MCF 10A (cell line): ENCODE results near the gene RAB3B. TPM values are rescaled to one million over a fixed set of nuclear protein-coding genes. Genes with fewer than 3 reads are reported as not detected.

Experiments
- BruUV-seq: library from RNA; stranded (reverse); fragments of 400-500 nt; replicated peaks from 2 replicates; lab custom pipeline; 2021; lab: Mats Ljungman, UMichigan
- CTCF ChIA-PET: fragments of 300-600 bp; sonication (Branson Sonifier 250); formaldehyde crosslinking; extraction: SDS; loops from one replicate; lab custom pipeline; 2021; ENCODE audit warnings: antibody characterized with exemption, inconsistent platforms; lab: Yijun Ruan, JAX
- POLR2A ChIA-PET: fragments of 300-600, 350-650 bp; sonication (Branson Sonifier 250); formaldehyde crosslinking; extraction: SDS; loops from one replicate; lab custom pipeline; 2020; ENCODE audit warnings: antibody characterized with exemption, inconsistent platforms; lab: Yijun Ruan, JAX
- DNase-seq: peaks from one replicate; pipeline ENCODE4 v3.0.0-alpha.2; 2018; ENCODE audit not compliant: unreplicated experiment
- H3K27ac Mint-ChIP-seq: one replicate; pipeline ENCODE4 v1.8.0; 2022; ENCODE audit warnings: mild to moderate bottlenecking, low read depth, mixed read lengths; ENCODE audit not compliant: unreplicated experiment
- H3K27me3 Mint-ChIP-seq: one replicate; pipeline ENCODE4 v1.8.0; 2022; ENCODE audit warnings: mixed read lengths; ENCODE audit not compliant: insufficient read depth, unreplicated experiment
- H3K36me3 Mint-ChIP-seq: one replicate; pipeline ENCODE4 v1.8.0; 2022; ENCODE audit warnings: mild to moderate bottlenecking, moderate library complexity, mixed read lengths; ENCODE audit not compliant: insufficient read depth, unreplicated experiment
- H3K4me1 Mint-ChIP-seq: one replicate; pipeline ENCODE4 v1.8.0; 2022; ENCODE audit warnings: mixed read lengths; ENCODE audit not compliant: insufficient read depth, unreplicated experiment
- H3K4me3 Mint-ChIP-seq: one replicate; pipeline ENCODE4 v1.8.0; 2022; ENCODE audit warnings: mild to moderate bottlenecking, moderate library complexity, mixed read lengths; ENCODE audit not compliant: unreplicated experiment
- H3K9me3 Mint-ChIP-seq: one replicate; pipeline ENCODE4 v1.8.0; 2022; ENCODE audit warnings: mixed read lengths; ENCODE audit not compliant: unreplicated experiment
- intact Hi-C: fragments of 100-400 bp; cut with micrococcal nuclease; formaldehyde crosslinking; loops from 2 replicates; pipeline ENCODE4 v1.14.1; 2022
- total RNA-seq: library from RNA; stranded (reverse); gene quantifications from 2 replicates; pipeline ENCODE4 v1.2.3, GENCODE V29; 2022
- TF ChIP-seq, protein P1 (sequence below): fragments of 200-600 bp; IDR thresholded peaks from one replicate; pipeline ENCODE4 v1.8.0; 2022; ENCODE audit warnings: antibody characterized with exemption, mild to moderate bottlenecking; ENCODE audit not compliant: unreplicated experiment

The RAB3B gene
- total RNA-seq, 1 experiment from 2014 or later = 0.05 TPM

DNA sequence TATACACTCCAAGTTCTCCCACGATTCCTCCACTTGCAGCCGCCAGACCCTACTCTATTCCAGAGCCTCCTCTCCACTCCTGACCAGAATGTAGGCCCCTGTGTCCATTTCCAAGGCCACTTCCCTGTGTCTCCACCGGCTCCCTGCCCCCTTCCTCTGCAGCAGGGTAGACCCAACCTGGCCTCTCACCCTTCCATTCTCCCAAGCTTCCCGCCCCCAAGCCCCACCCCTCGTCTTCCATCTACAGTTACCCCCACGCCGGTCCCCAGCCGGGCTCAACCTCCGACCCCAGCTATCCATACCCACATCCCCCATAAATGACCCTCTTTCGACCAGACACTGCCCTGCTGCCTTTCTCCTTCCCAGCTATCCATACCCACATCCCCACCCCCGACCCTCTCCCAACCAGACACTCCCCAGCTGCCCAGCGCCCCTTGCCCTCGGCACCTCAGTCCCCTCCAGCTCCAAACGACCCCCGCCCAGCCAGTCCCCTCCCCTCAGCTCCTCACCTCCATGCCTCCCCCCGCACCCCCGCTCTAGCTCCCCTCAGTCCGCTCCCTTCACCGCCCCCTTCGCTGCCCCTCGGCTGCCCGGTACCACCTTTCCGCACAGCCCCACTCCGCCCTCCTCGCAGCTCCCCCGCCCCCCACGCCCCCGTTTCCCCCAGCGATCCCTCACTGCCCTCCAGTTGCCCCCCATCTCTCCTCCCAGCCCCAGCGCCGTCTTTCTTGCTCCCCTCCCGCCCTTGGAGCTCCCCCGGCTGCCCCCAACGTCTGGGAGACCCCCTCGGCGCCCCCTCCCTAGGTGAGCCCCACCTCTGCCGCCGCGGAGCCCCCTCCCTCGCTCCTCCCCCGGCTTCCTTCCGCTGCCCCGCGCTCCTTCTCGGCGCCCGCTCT, 670 bp downstream of the RAB3B start:
- Mint-ChIP-seq H3K27me3 (peaks cover 49% of the 10 kb centered on the region), H3K4me1 (no peaks in the 10 kb centered on the region), H3K27ac (no peak overlapping the region), H3K9me3 (no peaks in the 10 kb centered on the region), H3K4me3 (no peak overlapping the region), H3K36me3 (no peaks in the 10 kb centered on the region)
- TF ChIP-seq, protein P1, sequence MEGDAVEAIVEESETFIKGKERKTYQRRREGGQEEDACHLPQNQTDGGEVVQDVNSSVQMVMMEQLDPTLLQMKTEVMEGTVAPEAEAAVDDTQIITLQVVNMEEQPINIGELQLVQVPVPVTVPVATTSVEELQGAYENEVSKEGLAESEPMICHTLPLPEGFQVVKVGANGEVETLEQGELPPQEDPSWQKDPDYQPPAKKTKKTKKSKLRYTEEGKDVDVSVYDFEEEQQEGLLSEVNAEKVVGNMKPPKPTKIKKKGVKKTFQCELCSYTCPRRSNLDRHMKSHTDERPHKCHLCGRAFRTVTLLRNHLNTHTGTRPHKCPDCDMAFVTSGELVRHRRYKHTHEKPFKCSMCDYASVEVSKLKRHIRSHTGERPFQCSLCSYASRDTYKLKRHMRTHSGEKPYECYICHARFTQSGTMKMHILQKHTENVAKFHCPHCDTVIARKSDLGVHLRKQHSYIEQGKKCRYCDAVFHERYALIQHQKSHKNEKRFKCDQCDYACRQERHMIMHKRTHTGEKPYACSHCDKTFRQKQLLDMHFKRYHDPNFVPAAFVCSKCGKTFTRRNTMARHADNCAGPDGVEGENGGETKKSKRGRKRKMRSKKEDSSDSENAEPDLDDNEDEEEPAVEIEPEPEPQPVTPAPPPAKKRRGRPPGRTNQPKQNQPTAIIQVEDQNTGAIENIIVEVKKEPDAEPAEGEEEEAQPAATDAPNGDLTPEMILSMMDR = no peak
- BruUV-seq = no TSS peak
- CTCF ChIA-PET = no interaction called here
- no peak for DNase-seq
- intact Hi-C loops = no loop called here
- POLR2A ChIA-PET = no interaction called here

DNA sequence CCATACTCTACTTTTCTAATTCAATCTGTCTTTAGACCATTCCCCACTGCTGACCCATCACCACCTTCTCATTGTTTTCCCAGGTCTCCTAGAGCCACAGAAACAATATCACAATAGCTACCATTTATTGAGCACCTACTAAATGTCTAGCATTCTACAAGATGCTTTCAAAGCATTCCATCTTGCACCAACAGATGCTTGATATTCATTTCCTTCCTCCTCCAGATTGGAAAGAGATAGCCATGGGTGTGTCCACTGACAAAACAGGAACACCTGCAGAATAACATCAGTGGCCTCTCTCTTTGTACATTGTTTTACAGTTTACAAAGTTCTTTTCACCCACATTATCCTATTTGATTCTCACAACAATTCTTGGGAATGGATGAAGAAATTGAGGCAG, 2.2 kb downstream of the RAB3B start:
- CTCF ChIA-PET = interaction anchor here (1.1 kb wide), 1 partner anchor 91 kb away, joined by 4 read pairs; no protein-coding TSS in a partner anchor

DNA sequence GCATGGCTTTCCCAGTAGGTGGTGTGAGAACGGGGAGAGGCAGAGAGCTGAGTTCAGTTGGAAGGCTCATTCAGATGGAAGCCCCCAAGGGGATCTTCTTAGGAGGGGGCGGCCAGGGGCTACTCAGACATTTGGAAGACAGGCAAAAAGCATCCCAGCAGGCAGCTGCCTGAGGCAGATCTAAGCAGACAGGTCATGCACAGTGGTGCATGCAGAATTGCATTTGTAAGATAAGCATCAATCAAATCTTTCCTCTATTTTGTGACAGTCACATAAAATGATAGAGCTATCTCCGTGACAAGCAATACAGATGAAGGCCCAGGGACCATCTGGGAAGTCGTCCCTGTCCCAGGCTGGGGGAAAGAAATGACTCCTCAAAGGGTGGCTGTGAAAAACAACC, 3.8 kb downstream of the RAB3B start:
- CTCF ChIA-PET = interaction anchor here (0.6 kb wide), 1 partner anchor 557 kb away, joined by 4 read pairs; no protein-coding TSS in a partner anchor
- intact Hi-C loops = no loop called here
- no peak for DNase-seq
- TF ChIP-seq, protein P1 = no peak
- no peak overlapping the region for H3K27ac Mint-ChIP-seq
- H3K27me3 Mint-ChIP-seq = peaks cover 35% of the 10 kb centered on the region
- BruUV-seq = no TSS peak
- H3K4me1 Mint-ChIP-seq = no peaks in the 10 kb centered on the region
- H3K36me3 Mint-ChIP-seq = no peaks in the 10 kb centered on the region
- H3K4me3 Mint-ChIP-seq = no peak overlapping the region
- H3K9me3 Mint-ChIP-seq = no peaks in the 10 kb centered on the region
- POLR2A ChIA-PET = no interaction called here

More for the DNA sequence above, 2.2 kb downstream of the RAB3B start:
- BruUV-seq = no TSS peak
- POLR2A ChIA-PET = no interaction called here
- no peaks in the 10 kb centered on the region for H3K4me1 Mint-ChIP-seq
- H3K27ac Mint-ChIP-seq = no peak overlapping the region
- intact Hi-C loops = no loop called here
- H3K4me3 Mint-ChIP-seq = no peak overlapping the region
- TF ChIP-seq, protein P1 = no peak
- no peaks in the 10 kb centered on the region for H3K9me3 Mint-ChIP-seq
- H3K27me3 Mint-ChIP-seq = peaks cover 49% of the 10 kb centered on the region
- DNase-seq = no peak
- no peaks in the 10 kb centered on the region for H3K36me3 Mint-ChIP-seq

DNA sequence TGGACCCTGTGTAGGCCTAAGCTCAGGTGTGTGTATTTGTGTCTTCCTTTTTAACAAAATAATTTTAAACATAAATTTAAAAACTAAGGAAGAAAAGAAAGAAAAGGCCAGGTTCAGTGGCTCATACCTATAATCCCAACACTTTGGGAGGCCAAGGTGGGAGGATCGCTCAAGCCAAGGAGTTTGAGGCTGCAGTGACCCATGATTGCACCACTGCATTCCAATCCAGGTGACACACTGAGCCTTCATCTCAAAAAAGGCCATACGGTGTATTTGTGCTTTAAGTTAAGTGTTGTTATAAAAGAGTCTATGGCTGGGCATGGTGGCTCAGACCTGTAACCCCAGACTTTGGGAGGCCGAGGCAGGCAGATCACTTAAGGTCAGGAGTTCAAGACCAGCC, 8.3 kb downstream of the RAB3B start:
- H3K4me3 Mint-ChIP-seq = no peak overlapping the region
- no peak for DNase-seq
- no peaks in the 10 kb centered on the region for H3K9me3 Mint-ChIP-seq
- TF ChIP-seq, protein P1 = no peak
- no peaks in the 10 kb centered on the region for H3K4me1 Mint-ChIP-seq
- BruUV-seq = no TSS peak
- intact Hi-C loops = no loop called here
- CTCF ChIA-PET = interaction anchor here (1.6 kb wide), 1 partner anchor 86 kb away, joined by 6 read pairs; no protein-coding TSS in a partner anchor
- no peak overlapping the region for H3K27ac Mint-ChIP-seq
- H3K27me3 Mint-ChIP-seq = no peaks in the 10 kb centered on the region
- H3K36me3 Mint-ChIP-seq = no peaks in the 10 kb centered on the region
- POLR2A ChIA-PET = no interaction called here
